ENCODE data around the gene TMEM120A. TPM values are rescaled to one million over a fixed set of nuclear protein-coding genes. Genes with fewer than 3 reads are reported as not detected.

TMEM120A gene
- total and polyA plus RNA-seq, 2 experiments from 2014 or later, result 12.7 to 22.3 TPM

- Histone ChIP-seq H3K4me2 (no peak overlapping the region), H2AFZ (no peak overlapping the region), H3K27me3 (ENCODE audit: insufficient read depth) (no peaks in the 10 kb centered on the region), H3K4me1 (ENCODE audit: insufficient read depth) (no peaks in the 10 kb centered on the region), H3K36me3 (ENCODE audit: insufficient read depth) (no peaks in the 10 kb centered on the region; the same call in 1 of the 2 replicates), H3F3A (replicated peaks; ENCODE audit: low read depth) (no peaks in the 10 kb centered on the region), H3K9me2 (ENCODE audit: insufficient read depth) (no peaks in the 10 kb centered on the region), H3K27ac (ENCODE audit: low read depth) (no peak overlapping the region), H3K79me2 (replicated peaks; ENCODE audit: insufficient read depth) (peaks cover 82% of the 10 kb centered on the region), H4K20me1 (replicated peaks; ENCODE audit: insufficient read depth) (peaks cover 45% of the 10 kb centered on the region; the same call in 1 of the 2 replicates), H3K4me3 (no peak overlapping the region)
- Mint-ChIP-seq H3K9me3 (no peaks in the 10 kb centered on the region), H3K36me3 (ENCODE audit: low read depth) (0 out of 3 replicates have a peak, but pooled peaks cover 8% of the 10 kb centered on the region), H3K4me3 (no peak overlapping the region), H3K27me3 (ENCODE audit: insufficient read depth, low read depth, poor library complexity) (peaks cover 8% of the 10 kb centered on the region), H3K4me1 (0 out of 3 replicates have a peak, but pooled peaks cover 3% of the 10 kb centered on the region), H3K27ac (0 out of 2 replicates have a peak overlapping the region, but pooled peaks have one; percentile 60)
- TF ChIP-seq CTCF (conservative IDR thresholded peaks at IDR 0.05; ENCODE audit: low read depth in 2 of 2), result peak in 1 of 2 experiments; percentile 12; a peak in 1 of 4 replicates
- TF ChIP-seq EZH2phosphoT487 (IDR thresholded peaks at IDR 0.05; ENCODE audit: unreplicated experiment), result no peak
- DNase-seq (ENCODE audit: low spot score) (no peak), ATAC-seq (peak; percentile 61)
Measured at GRCh38 chr7:75945297-75946168, 48.9 kb downstream of the TMEM120A start.

- Mint-ChIP-seq H3K9me3 (no peaks in the 10 kb centered on the region), H3K36me3 (ENCODE audit: low read depth) (0 out of 3 replicates have a peak, but pooled peaks cover 8% of the 10 kb centered on the region), H3K27me3 (ENCODE audit: insufficient read depth, low read depth, poor library complexity) (peaks cover 8% of the 10 kb centered on the region), H3K27ac (no peak overlapping the region), H3K4me3 (no peak overlapping the region), H3K4me1 (0 out of 3 replicates have a peak, but pooled peaks cover 3% of the 10 kb centered on the region)
- no peak overlapping the region for H3K4me3 ChIP-seq
- H4K20me1 ChIP-seq (replicated peaks; ENCODE audit: insufficient read depth), result peaks cover 45% of the 10 kb centered on the region; the same call in 1 of the 2 replicates
- no peak for ATAC-seq
- no peaks in the 10 kb centered on the region for H3F3A ChIP-seq (replicated peaks; ENCODE audit: low read depth)
- H3K79me2 ChIP-seq (replicated peaks; ENCODE audit: insufficient read depth), result peaks cover 76% of the 10 kb centered on the region
- no peak for DNase-seq (ENCODE audit: low spot score)
- no peaks in the 10 kb centered on the region; the same call in 1 of the 2 replicates for H3K36me3 ChIP-seq (ENCODE audit: insufficient read depth)
- H3K27me3 ChIP-seq (ENCODE audit: insufficient read depth), result no peaks in the 10 kb centered on the region
- no peak overlapping the region for H2AFZ ChIP-seq
- no peak for TF ChIP-seq STAT1 (IDR thresholded peaks at IDR 0.05; ENCODE audit: unreplicated experiment)
- no peak for TF ChIP-seq JUNB (IDR thresholded peaks at IDR 0.05; ENCODE audit: unreplicated experiment)
- H3K4me1 ChIP-seq (ENCODE audit: insufficient read depth), result no peaks in the 10 kb centered on the region
- no peaks in the 10 kb centered on the region for H3K9me2 ChIP-seq (ENCODE audit: insufficient read depth)
- no peak overlapping the region for H3K4me2 ChIP-seq
- no peak overlapping the region for H3K27ac ChIP-seq (ENCODE audit: low read depth)
Measured at GRCh38 chr7:75944507-75944906, 49.9 kb downstream of the TMEM120A start.

- H4K20me1 ChIP-seq (replicated peaks; ENCODE audit: insufficient read depth), result peaks cover 40% of the 10 kb centered on the region; the same call in 1 of the 2 replicates
- peaks cover 70% of the 10 kb centered on the region for H3K79me2 ChIP-seq (replicated peaks; ENCODE audit: insufficient read depth)
- no peak overlapping the region for H3K4me3 Mint-ChIP-seq
- peaks cover 7% of the 10 kb centered on the region for H3K27me3 Mint-ChIP-seq (ENCODE audit: insufficient read depth, low read depth, poor library complexity)
- no peaks in the 10 kb centered on the region for H3K27me3 ChIP-seq (ENCODE audit: insufficient read depth)
- ATAC-seq (peak; percentile 22; the same call in 1 of the 3 replicates), DNase-seq (ENCODE audit: low spot score) (no peak)
- 0 out of 3 replicates have a peak, but pooled peaks cover 10% of the 10 kb centered on the region for H3K36me3 Mint-ChIP-seq (ENCODE audit: low read depth)
- H3K4me1 ChIP-seq (ENCODE audit: insufficient read depth), result no peaks in the 10 kb centered on the region
- H3K4me3 ChIP-seq, result no peak overlapping the region
- no peak overlapping the region for H3K27ac Mint-ChIP-seq
- H2AFZ ChIP-seq, result no peak overlapping the region
- no peaks in the 10 kb centered on the region for H3K9me2 ChIP-seq (ENCODE audit: insufficient read depth)
- no peaks in the 10 kb centered on the region for H3F3A ChIP-seq (replicated peaks; ENCODE audit: low read depth)
- H3K36me3 ChIP-seq (ENCODE audit: insufficient read depth), result no peaks in the 10 kb centered on the region; the same call in 1 of the 2 replicates
- H3K27ac ChIP-seq (ENCODE audit: low read depth), result no peak overlapping the region
- no peaks in the 10 kb centered on the region for H3K9me3 Mint-ChIP-seq
- 0 out of 3 replicates have a peak, but pooled peaks cover 3% of the 10 kb centered on the region for H3K4me1 Mint-ChIP-seq
- TF ChIP-seq ZNF331 (CRISPR knock-in tag; IDR thresholded peaks at IDR 0.05; ENCODE audit: low read depth), result no peak
- no peak overlapping the region for H3K4me2 ChIP-seq
Measured at GRCh38 chr7:75943864-75944263, 50.5 kb downstream of the TMEM120A start.

Measured in GM23338 (cell line).